HG02610 (cell line): ENCODE results near the gene CNTNAP2.

ENCODE experiments used
- ATAC-seq: cut with Tn5 transposase; IDR thresholded peaks from one replicate; pipeline ENCODE4 v1.9.1; 2021; ENCODE audit warnings: mild to moderate bottlenecking, moderate library complexity; ENCODE audit not compliant: unreplicated experiment

Gene CNTNAP2

DNA sequence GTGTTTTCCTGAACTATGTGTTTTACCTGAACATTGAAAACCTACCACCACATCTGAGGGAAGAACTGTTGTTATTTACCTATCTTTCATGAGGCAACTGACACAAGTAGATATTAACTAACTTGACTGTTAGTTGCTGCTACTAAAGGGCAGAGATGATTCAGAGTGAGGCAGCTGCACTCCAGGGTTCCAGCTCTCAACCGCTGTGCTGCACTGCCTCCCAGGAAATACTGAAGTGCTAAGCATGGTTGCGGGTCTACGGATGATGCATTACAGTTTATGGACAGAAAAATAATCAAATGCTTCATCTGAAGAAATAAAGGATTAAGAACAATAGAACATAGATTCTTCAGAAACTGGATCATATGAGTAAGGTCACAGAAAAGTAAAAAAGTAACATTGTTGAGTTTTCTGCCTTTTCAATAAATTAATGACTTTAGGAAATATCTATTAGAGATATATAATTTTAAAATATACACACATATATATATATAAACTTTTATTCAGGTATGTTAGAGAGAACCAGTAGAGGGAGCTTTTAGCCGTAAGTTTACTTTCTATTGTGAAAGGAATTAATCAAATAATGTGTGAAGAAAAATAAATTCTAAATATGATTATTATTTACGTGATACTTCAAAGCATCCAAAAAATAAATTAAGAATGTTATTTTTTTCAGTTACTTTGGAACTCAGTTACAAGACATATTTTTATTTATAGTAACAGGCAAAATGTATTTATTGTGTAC lies 620.0 kb downstream of the CNTNAP2 start:
- no peak for ATAC-seq

DNA sequence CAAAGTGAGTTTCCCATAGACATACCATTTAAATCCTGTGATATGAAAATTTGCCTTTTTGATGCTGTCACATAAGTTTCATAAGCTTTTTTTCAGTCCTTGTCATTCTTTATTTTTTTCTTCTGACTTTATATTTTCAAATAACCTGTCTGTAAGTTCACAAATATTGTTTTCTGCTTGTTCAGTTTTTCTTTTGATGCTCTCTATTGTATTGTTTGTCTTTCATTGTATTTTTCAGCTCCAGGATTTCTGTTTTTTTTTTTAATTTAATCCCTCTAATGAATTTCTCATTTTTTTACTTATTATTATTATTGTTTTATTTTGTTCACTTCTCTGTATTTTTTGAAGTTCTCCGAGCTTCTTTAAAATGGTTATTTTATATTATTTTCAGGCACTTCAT lies 623.4 kb downstream of the CNTNAP2 start:
- no peak for ATAC-seq

DNA sequence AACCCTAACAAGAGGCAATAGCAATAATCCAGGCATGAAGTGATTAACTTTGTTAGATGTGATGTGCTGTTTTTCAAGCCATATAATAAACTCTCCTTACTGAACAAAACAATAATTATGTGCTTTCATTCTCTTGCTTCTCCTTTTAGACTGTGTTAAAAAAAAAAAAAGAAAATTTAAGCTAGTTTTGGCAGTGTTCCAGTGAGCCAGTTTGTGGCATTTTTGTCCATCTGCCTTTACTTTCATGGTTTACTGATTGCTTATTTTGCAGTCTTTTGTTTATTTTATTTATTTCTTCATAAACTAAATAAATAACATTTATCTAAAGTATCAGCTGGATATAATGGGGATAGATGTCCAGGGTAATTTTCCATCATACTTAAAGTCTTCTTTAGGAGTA lies 625.3 kb downstream of the CNTNAP2 start:
- no peak for ATAC-seq

DNA sequence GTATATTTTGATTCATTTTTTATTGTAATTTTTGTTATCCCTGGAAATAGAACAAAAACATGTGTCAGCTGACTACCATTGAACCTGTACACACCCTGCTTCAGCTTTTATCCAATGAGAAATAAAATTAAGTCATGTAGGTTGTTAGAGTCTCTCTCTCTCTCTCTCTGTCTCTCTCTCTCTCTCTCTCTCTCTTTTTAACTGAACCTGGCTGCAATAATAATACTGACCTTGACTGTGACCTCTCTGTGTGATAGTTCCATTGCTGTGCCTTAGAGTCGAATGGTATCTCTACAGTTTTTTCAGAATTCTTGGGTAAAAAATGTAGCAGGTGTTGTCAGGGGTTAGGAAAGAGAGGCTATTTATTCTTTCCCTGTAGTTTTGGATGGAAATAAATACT lies 637.8 kb downstream of the CNTNAP2 start:
- ATAC-seq, result no peak

DNA sequence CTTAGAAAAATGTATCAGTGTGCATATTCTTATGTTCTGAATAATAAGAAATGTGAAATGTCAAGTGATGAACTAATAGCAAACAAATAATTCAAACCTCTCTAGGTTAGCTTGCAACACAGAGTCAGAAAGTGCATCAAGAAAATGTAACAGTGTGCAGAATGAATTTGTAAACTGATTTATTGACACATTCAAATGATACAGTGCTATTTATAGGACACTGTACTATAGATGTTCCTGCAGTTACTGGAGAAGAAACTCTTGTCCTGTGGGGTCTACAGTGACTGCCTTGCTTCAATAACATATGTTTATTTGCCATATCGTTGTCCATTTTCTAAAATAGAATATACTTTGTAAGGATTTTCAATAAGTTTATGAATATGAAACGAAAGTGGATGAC lies 639.0 kb downstream of the CNTNAP2 start:
- ATAC-seq, result no peak

DNA sequence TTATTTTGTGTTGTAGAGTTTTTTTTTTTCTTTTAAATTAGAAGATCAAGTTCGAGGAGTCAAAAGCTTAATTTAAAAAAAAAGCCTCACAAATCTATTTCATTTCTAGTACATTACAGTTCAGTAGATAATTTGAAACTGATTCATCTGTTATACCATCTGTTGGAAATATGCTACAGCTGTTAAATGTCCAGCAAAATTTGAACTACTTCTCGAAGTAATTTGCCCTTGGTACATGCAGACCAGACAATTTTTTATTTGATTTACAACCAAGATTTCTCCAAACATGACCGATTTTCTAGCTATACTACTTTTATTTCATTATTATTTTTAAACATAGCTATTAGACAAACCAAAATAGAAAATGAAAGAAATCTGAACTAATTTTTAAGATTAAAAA lies 647.9 kb downstream of the CNTNAP2 start:
- ATAC-seq, result no peak

DNA sequence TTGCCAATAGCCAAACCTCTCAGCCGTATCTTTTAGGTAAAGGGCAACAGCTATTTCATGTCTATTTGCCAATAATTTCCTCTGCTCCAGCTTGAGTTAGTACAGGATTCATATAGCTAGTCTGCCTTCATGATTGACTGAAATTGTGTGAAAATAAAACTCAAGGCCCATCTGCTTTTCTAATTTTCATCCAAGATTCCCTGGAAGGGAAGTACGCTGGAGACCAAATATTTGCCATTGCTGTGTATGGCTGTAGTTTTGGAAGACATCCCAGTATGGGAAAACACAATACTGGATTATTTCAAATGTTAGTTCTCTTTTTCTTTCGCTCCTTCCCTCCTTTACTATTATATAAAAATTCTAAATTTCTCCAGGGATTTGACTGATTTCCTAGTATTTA lies 652.4 kb downstream of the CNTNAP2 start:
- ATAC-seq, result no peak

DNA sequence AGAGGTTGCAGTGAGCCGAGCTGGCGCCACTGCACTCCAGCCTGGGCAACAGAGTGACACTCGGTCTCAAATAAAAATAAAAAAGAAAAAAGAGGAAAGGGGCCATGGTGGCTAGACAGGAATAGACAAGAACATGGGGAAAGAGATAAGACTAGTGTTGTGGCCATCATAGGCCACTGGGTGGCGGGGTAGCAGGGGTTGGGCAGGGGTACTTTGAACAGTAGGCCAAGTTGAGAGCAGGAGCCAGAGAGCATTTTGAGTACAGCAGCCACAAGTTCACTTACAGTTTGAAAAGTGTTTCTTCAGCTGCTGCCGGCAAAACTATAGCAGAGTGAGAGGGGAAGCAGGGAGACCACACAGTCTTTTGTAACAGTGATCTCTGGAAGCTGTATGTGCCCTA lies 656.0 kb downstream of the CNTNAP2 start:
- ATAC-seq, result no peak

DNA sequence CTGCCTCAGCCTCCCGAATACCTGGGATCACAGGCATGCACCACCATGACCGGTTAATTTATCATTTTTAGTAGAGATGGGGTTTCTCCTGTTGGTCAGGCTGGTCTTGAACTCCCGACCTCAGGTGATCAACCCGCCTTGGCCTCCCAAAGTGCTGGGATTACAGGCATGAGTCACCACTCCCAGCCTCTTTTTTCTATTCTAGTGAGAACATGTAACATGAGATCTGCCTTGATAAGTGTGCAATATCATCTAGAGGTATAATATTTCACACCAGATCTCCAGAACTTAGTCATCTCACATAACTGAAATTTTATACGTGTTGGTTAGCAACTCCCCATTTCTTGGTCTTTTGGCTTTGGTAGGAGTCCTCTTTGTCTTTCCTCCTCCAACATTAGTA lies 656.9 kb downstream of the CNTNAP2 start:
- no peak for ATAC-seq

DNA sequence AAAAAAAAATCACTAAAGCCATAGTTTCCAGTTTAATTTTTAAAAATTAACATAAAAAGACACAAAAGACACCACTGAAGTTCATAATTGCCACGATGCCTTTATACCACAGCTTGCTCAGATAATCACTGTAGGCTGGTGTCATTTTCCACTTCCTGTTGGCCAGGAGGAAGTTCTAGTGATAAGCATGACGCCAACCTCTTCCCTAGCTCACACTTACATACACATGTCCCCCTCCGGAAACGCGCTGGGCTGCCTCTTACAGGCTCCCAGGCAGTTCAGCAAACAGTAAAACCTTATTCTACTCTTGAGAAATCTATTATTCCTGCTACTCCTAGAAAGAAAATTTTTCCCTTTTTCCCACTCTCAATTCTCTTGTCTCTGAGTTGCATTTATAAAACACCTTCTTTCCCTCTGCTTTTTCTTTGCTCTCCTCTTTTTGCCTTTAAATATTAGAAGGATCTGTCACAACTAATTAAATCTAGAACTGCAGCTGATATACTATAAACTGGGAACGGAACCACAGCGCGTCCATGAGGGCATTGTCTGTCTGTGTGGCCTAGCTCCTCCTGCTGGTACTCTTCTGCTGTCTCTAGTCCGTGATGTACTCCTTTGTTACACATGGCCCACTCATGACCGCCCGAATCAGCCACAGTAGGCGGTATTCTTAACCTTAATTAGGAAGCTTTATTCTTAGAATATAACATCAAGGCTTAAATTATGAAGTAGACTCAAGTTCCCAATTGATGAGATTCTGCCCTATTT lies 664.9 kb downstream of the CNTNAP2 start:
- ATAC-seq, result no peak

DNA sequence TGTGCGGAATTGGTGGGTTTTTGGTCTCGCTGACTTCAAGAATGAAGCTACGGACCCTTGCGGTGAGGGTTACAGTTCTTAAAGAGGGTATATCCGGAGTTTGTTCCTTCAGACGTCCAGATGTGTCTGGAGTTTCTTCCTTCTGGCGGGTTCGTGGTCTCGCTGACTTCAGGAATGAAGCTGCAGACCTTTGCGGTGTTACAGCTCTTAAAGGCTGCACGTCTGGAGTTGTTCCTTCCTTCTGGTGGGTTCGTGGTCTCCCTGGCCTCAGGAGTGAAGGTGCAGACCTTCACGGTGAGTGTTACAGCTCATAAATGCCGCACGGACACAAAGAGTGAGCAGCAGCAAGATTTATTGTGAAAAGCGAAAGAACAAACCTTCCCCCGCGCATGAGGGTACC lies 670.7 kb downstream of the CNTNAP2 start:
- ATAC-seq, result no peak

DNA sequence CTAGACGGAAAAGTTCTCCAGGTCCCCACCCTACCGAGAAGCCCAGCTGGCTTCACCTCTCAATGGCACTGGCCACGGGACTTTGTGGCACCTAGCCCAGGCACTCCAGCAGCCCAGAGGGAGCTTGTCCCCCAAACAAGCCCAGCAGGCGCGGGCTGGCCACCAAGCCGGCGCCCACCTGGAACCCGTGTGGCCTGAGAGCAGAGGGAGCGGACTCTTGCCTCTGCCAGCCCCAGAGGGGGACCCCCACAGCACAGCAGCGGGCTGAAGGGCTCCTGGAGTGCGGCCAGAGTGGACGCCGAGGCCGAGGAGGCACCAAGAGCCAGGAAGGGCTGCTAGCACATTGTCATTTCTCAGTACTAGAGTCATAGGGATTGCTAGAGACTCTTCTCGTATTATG lies 671.4 kb downstream of the CNTNAP2 start:
- no peak for ATAC-seq

DNA sequence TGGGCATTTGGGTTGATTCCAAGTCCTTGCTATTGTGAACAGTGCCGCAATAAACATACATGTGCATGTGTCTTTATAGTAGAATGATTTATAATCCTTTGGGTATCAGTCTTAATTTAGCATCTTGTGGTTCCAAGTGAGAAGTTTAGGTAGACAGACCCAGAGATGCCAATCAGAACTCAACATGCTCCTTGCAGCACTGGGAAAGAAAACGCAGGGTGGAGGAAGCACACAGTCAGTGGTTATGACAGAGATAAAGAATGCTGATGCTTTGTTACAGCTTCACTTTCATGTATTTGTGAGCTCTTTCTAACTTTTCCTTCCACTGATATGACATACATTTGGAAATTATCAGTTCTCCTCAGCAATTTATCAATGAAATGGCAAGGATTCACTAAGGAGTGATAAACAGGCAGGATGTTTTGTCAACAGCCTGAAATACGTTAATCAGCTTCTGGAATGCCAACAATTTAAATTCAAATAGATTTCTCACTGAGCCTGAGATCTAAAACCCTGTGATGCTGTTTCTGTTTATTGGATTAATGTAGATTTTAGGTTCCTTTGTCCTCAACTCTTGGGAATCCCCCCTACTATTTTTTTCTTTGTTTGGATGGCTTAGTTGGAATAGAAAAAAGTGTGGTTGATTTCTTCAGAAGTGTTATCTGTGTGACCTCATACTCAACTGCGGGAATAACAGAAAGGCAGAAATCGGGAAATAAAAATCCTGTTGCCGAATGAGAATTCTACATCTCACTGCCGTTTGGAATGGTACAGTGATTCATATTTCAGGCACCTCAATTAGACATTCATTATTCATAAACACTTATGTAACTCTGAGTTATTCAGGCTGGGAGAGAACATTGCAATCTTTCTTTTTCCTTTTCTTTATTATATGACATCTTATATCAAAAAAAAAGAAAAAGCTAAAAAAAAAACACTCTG lies 675.0 kb downstream of the CNTNAP2 start:
- no peak for ATAC-seq

DNA sequence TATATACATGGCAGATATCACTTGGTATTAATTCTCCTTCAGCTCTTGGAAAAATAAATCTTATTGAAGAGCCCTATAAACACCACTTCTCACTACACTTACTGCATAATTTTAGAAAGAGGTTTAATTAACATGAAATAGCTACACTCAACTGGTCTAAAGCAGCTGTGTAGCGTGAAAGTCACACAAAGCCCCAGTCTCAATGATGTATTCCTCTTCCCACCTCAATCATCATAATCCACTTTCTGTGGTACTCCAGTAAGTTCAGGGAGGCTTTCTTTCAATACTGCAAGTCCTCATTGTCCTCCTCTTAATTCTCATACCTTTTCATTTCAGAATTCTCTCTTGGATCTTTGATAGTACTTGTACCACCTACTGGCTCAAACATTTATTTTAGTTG lies 688.0 kb downstream of the CNTNAP2 start:
- no peak for ATAC-seq

DNA sequence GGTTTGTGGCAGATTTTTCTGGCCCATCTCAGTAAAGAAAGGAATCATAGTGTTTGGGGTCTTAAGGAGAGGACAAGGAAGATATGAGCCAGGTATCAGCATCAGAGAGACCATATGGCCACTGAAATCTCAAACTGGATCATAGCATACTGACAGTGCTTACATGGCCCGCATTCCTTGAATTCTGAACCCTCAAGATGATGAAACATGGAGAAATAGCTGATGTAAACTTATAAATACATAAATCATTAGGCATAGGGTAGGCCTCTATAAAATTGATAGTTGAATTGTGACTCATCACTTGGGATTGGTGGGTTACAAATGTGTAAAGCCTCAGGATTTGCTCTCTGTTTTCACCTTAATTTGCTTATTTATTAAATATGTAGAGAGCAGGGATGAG lies 688.5 kb downstream of the CNTNAP2 start:
- ATAC-seq, result no peak

DNA sequence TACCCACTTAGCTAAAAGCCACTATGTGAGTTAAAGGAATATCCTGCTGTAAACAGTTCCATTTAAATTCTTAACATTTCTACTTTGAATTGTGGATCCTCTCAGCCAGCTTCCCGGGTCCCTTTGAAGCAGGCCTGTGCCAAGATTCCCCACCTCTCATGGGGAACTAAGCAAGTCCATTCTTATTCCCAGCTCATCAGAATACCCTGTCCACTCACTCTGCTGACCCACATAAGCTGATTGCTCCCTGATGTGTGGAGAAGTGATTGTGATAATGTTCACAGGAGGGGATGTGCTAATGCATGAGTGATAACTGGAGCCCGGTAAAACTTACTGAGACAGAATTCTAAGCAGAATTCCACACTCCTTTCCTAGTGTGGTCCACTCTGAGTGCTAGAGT lies 709.7 kb downstream of the CNTNAP2 start:
- ATAC-seq, result no peak

DNA sequence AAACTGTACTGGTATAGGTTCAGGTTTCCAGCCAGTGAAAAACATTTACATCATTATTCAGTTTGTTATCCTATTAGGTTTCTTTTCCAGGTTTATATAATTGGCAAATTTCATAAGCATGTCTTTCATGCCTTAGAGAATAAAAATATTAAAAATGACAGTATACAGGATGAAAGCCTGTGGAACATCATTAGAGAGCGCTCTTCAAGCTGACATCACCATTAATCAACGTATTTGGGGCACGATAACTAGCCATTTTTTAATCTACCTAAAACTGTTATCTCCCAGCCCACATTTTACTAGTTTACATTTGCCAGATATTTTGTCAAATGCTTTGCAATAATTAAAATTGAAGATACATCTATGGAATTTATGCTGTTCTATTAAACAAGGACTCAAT lies 714.1 kb downstream of the CNTNAP2 start:
- no peak for ATAC-seq

DNA sequence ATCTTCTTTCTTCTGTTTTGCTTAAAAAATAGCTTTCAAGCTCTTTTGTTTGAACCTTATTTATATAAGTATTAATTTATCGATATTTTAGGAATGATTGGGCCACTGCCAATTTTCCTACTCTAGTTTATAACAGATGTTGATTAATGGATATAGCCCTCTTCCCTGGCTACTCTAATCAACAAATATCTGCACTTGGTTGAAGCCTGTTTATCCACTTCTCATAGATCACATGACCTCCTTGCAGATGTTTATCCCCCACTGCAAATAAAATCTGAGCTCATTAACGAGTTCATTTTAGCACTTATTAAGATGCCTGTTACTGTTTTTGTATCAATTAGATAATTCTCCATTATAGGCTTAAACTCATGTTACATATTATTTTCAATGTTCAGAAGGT lies 715.3 kb downstream of the CNTNAP2 start:
- no peak for ATAC-seq

DNA sequence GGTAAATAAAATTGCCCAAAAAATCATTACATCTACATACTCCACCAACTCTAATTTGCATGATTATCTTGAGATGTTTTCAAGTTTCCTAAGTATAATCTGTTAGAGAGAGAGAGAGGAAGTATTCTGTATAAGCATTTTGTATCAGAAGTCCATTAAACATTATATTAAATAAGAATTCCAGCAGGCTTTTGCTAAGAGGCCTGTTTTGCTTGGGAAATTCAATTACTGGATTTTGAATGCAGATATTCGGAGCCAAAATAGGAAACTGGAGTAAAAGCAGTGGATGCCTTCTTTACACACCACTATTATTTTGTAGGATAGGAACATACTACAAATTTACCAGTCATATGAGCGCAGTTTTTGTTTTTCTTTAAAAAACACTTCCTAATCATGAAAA lies 727.8 kb downstream of the CNTNAP2 start:
- no peak for ATAC-seq

DNA sequence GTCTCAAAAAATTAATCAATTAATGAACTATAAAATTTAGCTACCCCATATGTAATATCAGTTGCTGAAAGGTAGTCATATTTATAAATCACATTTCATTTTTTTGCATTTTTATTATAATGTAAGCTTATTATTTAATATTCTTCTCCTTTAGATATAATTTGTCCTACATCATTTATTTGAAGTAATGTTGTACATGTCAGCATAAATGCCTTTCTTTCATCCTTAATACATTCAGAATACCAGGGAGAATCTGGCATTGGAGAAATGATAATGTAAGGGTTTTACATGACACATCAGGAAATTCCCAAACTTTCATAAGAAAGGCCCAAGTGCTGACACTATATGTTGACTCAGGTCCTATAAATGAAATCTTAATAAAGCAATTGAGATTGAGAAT lies 742.1 kb downstream of the CNTNAP2 start:
- ATAC-seq, result no peak

DNA sequence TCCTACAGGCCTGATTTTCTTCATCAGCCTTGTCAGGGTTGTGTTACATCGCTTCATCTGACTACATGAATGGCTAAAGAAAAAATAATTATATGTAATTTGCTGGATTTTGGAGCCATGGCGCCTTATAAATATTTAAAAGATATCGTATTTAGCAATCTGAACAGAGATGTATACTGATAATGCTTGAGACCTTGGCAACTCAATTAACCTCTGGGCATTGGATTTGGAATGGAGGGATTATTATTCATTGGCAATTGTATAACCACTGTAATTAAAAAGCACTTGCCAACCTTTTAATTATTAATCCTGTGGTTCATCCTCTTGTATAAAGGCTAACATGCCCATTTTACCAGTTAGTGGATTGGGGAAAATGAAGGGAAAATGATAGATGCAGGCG lies 745.1 kb downstream of the CNTNAP2 start:
- no peak for ATAC-seq

DNA sequence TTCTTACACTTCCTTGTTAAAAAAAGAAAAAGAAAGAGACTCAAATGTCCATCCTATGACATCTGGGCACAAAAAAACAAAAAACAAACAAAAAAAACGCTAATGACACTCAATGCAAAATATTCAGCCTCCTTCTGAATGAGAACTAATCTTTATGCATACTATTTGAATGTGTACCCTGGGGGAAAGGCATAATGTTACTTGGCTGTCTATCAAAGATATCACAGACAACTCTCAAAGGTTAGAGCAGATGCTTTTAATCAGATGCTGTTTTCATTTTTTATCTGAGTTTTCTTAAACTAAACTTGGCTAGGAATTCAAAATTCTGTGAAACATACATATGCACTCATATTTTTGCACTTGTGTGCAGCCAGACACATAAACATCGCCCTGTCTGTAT lies 745.8 kb downstream of the CNTNAP2 start:
- no peak for ATAC-seq
